Measurements from ENCODE around the gene UGT1A8. TPM values are rescaled to one million over a fixed set of nuclear protein-coding genes. Genes with fewer than 3 reads are reported as not detected.

The UGT1A8 gene
- total RNA-seq, 2 experiments from 2014 or later, result not detected

GRCh38 chr2:233754872-233755611 is 137.6 kb downstream of the UGT1A8 start:
- no peak overlapping the region for H3K4me3 Mint-ChIP-seq
- Histone ChIP-seq H3K4me3 (ENCODE audit: low read length) (no peak overlapping the region), H3K9me3 (ENCODE audit: control insufficient read depth in 1 of 2, insufficient read depth in 1 of 2, low read length in 2 of 2) (peaks cover 0 to 16% of the 10 kb centered on the region in 2 experiments), H3K27me3 (ENCODE audit: control insufficient read depth in 1 of 2, insufficient read depth in 2 of 2, low read length in 2 of 2) (no peaks in the 10 kb centered on the region), H3K36me3 (ENCODE audit: insufficient read depth, low read length) (no peaks in the 10 kb centered on the region), H3K27ac (ENCODE audit: low read depth in 1 of 2, low read length in 2 of 2) (no peak overlapping the region), H3K4me1 (ENCODE audit: insufficient read depth, low read length) (no peaks in the 10 kb centered on the region)
- intact Hi-C loops (cut with DNase I, micrococcal nuclease), result no loop called here
- no peak for DNase-seq
- no peak overlapping the region for H3K27ac Mint-ChIP-seq
- H3K27me3 Mint-ChIP-seq, result peaks cover 29% of the 10 kb centered on the region
- ChIA-PET CTCF (no interaction called here), POLR2A (no interaction called here)
- H3K9me3 Mint-ChIP-seq, result peaks cover 7% of the 10 kb centered on the region
- no peak for ATAC-seq (ENCODE audit: poor library complexity)
- H3K4me1 Mint-ChIP-seq (ENCODE audit: low read depth), result no peaks in the 10 kb centered on the region
- TF ChIP-seq CTCF (IDR thresholded peaks at IDR 0.05), result no peak
- H3K36me3 Mint-ChIP-seq (ENCODE audit: low read depth), result no peaks in the 10 kb centered on the region

GRCh38 chr2:233756429-233757081 is 139.1 kb downstream of the UGT1A8 start:
- Mint-ChIP-seq H3K36me3 (ENCODE audit: low read depth) (no peaks in the 10 kb centered on the region), H3K9me3 (peaks cover 3% of the 10 kb centered on the region), H3K4me1 (ENCODE audit: low read depth) (no peaks in the 10 kb centered on the region), H3K27ac (no peak overlapping the region), H3K4me3 (no peak overlapping the region), H3K27me3 (peaks cover 23% of the 10 kb centered on the region)
- ChIA-PET CTCF (no interaction called here), POLR2A (no interaction called here)
- intact Hi-C loops (cut with DNase I, micrococcal nuclease), result no loop called here
- DNase-seq (no peak), ATAC-seq (ENCODE audit: poor library complexity) (no peak)
- Histone ChIP-seq H3K4me3 (ENCODE audit: low read length) (no peak overlapping the region), H3K27me3 (ENCODE audit: control insufficient read depth in 1 of 2, insufficient read depth in 2 of 2, low read length in 2 of 2) (no peaks in the 10 kb centered on the region), H3K27ac (ENCODE audit: low read depth in 1 of 2, low read length in 2 of 2) (no peak overlapping the region), H3K4me1 (ENCODE audit: insufficient read depth, low read length) (no peaks in the 10 kb centered on the region), H3K36me3 (ENCODE audit: insufficient read depth, low read length) (no peaks in the 10 kb centered on the region), H3K9me3 (ENCODE audit: control insufficient read depth in 1 of 2, insufficient read depth in 1 of 2, low read length in 2 of 2) (peaks cover 0 to 7% of the 10 kb centered on the region in 2 experiments)
- no peak for TF ChIP-seq CTCF (IDR thresholded peaks at IDR 0.05)

- Histone ChIP-seq H3K4me1 (ENCODE audit: insufficient read depth, low read length) (no peaks in the 10 kb centered on the region), H3K27me3 (ENCODE audit: control insufficient read depth in 1 of 2, insufficient read depth in 2 of 2, low read length in 2 of 2) (no peaks in the 10 kb centered on the region), H3K27ac (ENCODE audit: low read depth in 1 of 2, low read length in 2 of 2) (no peak overlapping the region), H3K36me3 (ENCODE audit: insufficient read depth, low read length) (no peaks in the 10 kb centered on the region), H3K4me3 (ENCODE audit: low read length) (no peak overlapping the region), H3K9me3 (ENCODE audit: control insufficient read depth in 1 of 2, insufficient read depth in 1 of 2, low read length in 2 of 2) (peaks cover 0 to 7% of the 10 kb centered on the region in 2 experiments)
- Mint-ChIP-seq H3K4me1 (ENCODE audit: low read depth) (no peaks in the 10 kb centered on the region), H3K27me3 (peaks cover 16% of the 10 kb centered on the region), H3K36me3 (ENCODE audit: low read depth) (no peaks in the 10 kb centered on the region), H3K4me3 (no peak overlapping the region), H3K27ac (no peak overlapping the region), H3K9me3 (no peaks in the 10 kb centered on the region)
- intact Hi-C loops (cut with DNase I, micrococcal nuclease), result no loop called here
- POLR2A ChIA-PET, result no interaction called here
- CTCF ChIA-PET, result no interaction called here
- ATAC-seq (ENCODE audit: poor library complexity), result no peak
- DNase-seq, result no peak
- no peak for TF ChIP-seq CTCF (IDR thresholded peaks at IDR 0.05)
Measured at GRCh38 chr2:233758141-233758540, 140.7 kb downstream of the UGT1A8 start.
